ENCODE measurements around the gene ANKK1.

ANKK1 gene

GRCh38 chr11:113377681-113378412 lies 9.7 kb upstream of the ANKK1 start:
- DNase-seq = no peak

GRCh38 chr11:113378692-113379091 lies 8.9 kb upstream of the ANKK1 start:
- no peak for DNase-seq

GRCh38 chr11:113382121-113382520 lies 5.5 kb upstream of the ANKK1 start:
- DNase-seq = no peak

- DNase-seq = no peak
These were observed 3.0 kb upstream of the ANKK1 start for GRCh38 chr11:113384551-113384950.

GRCh38 chr11:113385749-113386148 lies 1.8 kb upstream of the ANKK1 start:
- DNase-seq = no peak

- no peak for DNase-seq
These were observed 713 bp upstream of the ANKK1 start for GRCh38 chr11:113386866-113387265.

GRCh38 chr11:113389272-113389671 lies 1.7 kb downstream of the ANKK1 start:
- no peak for DNase-seq

GRCh38 chr11:113392236-113392921 lies 4.8 kb downstream of the ANKK1 start:
- no peak for DNase-seq

- no peak for DNase-seq
These were observed 6.0 kb downstream of the ANKK1 start for GRCh38 chr11:113393501-113393985.

GRCh38 chr11:113394919-113395318 lies 7.3 kb downstream of the ANKK1 start:
- DNase-seq = no peak

GRCh38 chr11:113395782-113396336 lies 8.3 kb downstream of the ANKK1 start:
- no peak for DNase-seq

- DNase-seq = no peak
These were observed 9.1 kb downstream of the ANKK1 start for GRCh38 chr11:113396690-113397089.

- no peak for DNase-seq
These were observed 9.6 kb downstream of the ANKK1 start for GRCh38 chr11:113397212-113397611.

- DNase-seq = no peak
These were observed 10.2 kb downstream of the ANKK1 start for GRCh38 chr11:113397821-113398220.

- no peak for DNase-seq
These were observed 11.3 kb downstream of the ANKK1 start for GRCh38 chr11:113398669-113399430.

- no peak for DNase-seq
These were observed 13.2 kb downstream of the ANKK1 start for GRCh38 chr11:113400631-113401230.

GRCh38 chr11:113401718-113402117 lies 14.1 kb downstream of the ANKK1 start:
- DNase-seq = peak; percentile 68

GRCh38 chr11:113404859-113405430 lies 17.4 kb downstream of the ANKK1 start:
- no peak for DNase-seq

- DNase-seq = no peak
These were observed 18.3 kb downstream of the ANKK1 start for GRCh38 chr11:113405724-113406478.

- DNase-seq = no peak
These were observed 19.6 kb downstream of the ANKK1 start for GRCh38 chr11:113407163-113407562.

- DNase-seq = no peak
These were observed 20.6 kb downstream of the ANKK1 start for GRCh38 chr11:113408206-113408605.

- no peak for DNase-seq
These were observed 21.3 kb downstream of the ANKK1 start for GRCh38 chr11:113408887-113409286.

All from hematopoietic multipotent progenitor cell treated with erythropoietin and hydrocortisone succinate and interleukin-3 and kit ligand, for 6 days (in vitro differentiated cells).